NCI-H1930 (cell line): ENCODE data around the gene ZNF687.

Experiments
- DNase-seq, 2 experiments: peaks; one replicate each; lab custom pipeline; 2025; lab: John Stamatoyannopoulos, UW

The ZNF687 gene

GRCh38 chr1:151277249-151277648, 4.8 kb upstream of the ZNF687 start:
- no peak for DNase-seq

DNA sequence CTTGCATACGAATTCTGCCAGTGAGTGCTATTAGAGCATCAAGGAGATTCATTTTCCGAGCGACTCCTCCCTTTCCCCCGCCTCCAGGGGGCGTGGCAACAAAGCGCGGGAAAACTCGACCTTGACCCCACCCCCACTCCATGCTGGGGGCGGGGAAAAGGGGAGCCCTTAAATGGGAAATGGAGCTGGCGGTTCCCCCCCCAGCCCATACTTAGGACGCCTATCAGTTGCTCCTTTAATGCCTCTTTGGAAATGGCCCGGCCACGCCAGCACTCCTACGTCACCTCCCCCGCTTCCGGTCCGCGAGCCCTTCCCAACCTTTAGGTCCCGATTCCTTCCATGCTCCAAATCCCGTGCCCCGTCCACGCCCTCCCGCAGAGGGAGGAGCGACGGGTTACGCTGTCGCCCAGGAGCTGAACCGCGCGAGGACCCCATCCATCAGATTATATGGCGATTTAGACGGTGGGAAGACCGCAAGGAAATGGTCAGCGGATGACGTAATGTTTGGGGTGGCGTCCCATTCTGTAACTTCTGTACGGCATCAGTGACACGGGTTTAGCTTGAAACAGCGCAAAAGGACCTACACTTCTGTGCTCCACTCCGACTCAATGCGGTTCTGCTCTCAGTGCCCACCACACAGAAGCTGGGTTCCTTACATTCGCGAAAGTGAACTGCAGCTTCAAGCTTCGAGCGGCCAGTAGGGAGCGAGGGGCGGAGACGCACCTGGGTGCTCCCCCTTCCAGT, 702 bp upstream of the ZNF687 start:
- DNase-seq, result peak; percentile 94 to 98

DNA sequence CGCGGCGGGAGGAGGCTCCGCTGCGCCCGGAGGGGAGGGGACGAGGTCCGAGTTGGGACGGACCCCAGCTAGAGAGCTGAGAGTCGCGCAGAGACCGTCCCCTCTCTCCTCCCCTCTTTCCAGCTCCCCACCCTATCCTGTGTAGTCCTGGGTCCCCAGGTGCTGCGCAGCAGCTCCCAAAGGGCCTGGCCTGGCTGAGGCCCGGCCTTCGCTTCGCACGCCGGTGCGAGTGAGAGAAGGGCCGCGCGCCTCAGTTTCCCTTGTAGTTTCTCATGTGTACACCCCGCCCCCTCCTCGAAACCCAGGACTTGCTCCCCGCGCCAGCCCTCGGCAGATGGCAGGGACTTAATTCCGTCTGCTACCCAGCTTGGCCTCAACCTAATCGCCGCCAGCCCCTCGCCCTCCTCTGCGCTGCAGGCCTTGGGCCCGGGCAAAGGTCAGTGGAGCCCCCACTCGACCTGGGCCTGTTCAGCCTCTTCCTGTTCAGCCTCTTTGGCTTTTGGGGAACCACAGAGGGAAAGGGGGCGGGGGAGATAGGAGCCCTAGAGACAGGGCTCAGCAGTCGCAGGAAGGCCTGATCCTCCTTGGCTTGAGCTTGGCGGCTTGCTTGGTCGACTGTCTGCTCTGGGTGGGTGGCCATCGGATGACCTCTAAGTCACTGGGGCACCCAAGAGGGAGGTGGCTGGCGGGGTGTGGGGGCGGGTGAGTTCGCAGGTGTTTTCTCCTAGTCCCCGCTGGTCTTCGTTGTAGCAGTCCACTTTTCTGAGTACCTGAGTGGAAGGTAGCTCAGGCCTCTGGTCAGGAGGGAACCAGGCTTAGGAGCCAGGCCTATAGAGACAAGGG, 1.0 kb downstream of the ZNF687 start:
- no peak for DNase-seq

GRCh38 chr1:151284013-151284577, 2.0 kb downstream of the ZNF687 start:
- DNase-seq, result no peak

DNA sequence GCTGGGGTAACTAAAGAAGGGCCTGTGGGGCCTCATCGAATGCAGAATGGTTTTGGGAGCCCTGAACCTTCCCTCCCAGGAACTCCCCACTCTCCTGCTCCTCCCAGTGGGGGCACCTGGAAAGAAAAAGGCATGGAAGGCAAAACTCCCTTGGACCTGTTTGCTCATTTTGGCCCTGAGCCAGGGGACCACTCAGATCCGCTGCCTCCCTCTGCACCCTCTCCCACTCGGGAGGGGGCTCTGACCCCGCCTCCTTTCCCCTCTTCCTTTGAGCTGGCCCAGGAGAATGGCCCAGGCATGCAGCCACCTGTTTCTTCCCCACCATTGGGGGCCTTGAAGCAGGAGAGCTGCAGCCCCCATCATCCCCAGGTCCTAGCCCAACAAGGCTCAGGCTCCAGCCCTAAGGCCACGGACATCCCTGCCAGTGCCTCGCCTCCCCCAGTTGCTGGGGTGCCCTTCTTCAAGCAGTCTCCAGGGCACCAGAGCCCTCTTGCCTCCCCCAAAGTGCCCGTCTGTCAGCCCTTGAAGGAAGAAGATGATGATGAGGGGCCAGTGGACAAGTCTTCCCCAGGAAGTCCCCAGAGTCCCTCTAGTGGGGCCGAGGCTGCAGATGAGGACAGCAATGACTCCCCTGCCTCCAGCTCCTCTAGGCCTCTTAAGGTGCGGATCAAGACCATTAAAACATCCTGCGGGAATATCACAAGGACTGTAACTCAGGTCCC, 4.7 kb downstream of the ZNF687 start:
- DNase-seq, result no peak

DNA sequence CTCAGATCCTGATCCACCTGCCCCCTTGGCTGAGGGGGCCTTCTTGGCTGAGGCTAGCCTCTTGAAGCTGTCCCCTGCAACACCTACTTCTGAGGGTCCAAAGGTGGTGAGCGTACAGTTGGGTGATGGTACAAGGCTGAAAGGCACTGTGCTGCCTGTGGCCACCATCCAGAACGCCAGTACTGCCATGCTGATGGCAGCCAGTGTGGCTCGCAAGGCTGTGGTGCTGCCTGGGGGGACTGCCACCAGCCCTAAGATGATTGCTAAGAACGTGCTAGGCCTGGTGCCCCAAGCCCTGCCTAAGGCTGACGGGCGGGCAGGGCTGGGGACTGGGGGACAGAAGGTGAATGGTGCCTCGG, 5.2 kb downstream of the ZNF687 start:
- no peak for DNase-seq

DNA sequence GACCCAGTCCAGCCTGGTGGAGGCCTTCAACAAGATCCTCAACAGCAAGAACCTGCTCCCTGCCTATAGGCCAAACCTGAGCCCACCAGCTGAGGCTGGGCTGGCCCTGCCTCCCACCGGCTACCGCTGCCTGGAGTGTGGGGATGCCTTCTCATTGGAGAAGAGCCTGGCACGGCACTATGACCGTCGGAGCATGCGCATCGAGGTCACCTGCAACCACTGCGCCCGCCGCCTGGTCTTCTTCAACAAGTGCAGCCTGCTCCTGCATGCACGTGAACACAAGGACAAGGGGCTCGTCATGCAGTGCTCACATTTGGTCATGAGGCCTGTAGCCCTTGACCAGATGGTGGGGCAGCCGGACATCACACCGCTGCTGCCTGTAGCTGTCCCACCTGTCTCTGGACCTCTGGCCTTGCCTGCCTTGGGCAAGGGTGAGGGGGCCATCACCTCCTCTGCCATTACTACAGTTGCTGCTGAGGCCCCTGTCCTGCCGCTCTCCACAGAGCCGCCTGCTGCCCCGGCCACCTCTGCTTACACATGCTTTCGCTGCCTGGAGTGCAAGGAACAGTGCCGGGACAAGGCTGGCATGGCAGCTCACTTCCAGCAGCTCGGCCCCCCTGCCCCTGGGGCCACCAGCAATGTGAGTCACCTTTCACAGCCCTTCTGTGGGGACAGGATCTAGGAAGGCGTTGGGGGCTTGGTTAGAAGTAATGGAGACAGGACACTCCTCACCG, 5.8 kb downstream of the ZNF687 start:
- DNase-seq, result no peak

DNA sequence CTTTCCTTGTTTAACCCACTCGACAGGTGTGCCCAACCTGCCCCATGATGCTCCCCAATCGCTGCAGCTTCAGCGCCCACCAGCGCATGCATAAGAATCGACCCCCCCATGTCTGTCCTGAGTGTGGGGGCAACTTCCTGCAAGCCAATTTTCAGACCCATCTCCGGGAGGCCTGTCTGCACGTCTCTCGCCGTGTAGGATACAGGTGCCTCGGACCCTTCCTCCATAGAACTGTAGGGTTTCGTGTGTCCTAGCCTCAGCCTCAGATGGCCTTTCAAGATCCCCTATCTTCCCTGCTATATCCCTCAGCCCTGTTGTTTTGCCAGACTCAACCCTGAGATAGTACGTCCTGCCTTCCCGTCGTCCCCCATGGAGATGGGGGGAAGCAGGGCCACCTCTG, 6.4 kb downstream of the ZNF687 start:
- no peak for DNase-seq

- DNase-seq, result no peak
Measured at GRCh38 chr1:151289080-151289935, 7.2 kb downstream of the ZNF687 start.

- no peak for DNase-seq
Measured at GRCh38 chr1:151289991-151290708, 8.1 kb downstream of the ZNF687 start.

GRCh38 chr1:151290709-151291303, 8.7 kb downstream of the ZNF687 start:
- no peak for DNase-seq

DNA sequence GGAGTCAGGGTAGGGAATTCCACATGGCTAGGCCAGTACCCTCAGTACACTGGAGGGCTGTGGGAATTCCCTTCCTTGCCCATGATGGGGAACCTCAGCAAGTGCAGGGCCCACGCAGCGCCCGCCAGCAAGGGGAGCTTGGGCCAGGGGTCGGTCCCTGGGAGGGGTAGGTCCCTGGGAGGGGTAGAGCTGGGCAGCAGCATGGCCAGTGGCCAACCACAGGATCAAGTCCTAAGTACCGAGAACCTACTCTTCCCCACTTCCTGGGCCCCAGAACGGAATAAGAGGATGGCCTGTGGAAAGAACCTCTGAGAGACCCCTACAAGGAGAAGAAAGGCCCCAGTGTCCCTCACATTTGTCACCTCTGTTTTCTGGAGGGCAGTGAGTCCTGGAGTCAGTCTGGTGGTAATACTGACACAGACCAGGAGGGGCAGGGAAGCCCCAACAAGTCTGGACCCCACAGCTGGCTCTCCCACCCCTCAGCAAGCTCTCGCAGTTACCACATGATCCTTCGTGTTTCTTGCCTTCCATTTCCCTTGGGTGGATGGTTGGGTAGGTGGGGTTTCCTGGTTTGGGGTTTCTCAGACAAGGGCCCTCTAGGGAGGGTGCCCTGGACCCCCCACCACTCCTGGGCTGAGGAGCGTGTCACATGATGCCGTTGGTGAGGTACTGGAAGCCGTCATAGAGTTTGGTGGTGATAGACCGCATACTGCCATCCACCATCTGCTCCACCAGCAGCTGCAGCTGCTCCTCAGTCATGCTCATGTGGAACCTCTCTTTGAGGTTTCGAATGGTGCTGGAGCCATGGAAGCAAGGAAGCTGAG, 10.3 kb downstream of the ZNF687 start:
- no peak for DNase-seq

DNA sequence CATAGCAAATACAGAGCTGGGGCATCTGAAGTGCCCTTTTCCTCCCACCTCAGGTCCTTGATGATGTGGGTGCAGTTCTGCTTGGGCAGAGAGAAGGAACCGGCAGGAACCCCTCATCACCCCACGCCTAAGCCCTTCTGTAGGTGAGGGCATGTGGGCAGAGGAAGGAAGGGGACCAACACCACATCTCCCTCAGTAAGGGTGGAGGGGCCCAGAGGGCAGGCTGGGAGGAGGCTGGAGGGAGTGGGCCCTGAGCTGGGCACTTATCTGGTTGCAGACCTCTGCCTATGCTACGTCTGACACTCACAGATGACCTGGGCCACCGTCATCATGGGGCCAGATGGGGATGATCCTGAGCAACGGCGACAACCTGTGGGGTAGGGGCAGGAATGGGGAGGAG, 11.0 kb downstream of the ZNF687 start:
- no peak for DNase-seq

- no peak for DNase-seq
Measured at GRCh38 chr1:151294742-151295462, 12.8 kb downstream of the ZNF687 start.

- DNase-seq, result no peak
Measured at GRCh38 chr1:151309811-151310323, 27.8 kb downstream of the ZNF687 start.

DNA sequence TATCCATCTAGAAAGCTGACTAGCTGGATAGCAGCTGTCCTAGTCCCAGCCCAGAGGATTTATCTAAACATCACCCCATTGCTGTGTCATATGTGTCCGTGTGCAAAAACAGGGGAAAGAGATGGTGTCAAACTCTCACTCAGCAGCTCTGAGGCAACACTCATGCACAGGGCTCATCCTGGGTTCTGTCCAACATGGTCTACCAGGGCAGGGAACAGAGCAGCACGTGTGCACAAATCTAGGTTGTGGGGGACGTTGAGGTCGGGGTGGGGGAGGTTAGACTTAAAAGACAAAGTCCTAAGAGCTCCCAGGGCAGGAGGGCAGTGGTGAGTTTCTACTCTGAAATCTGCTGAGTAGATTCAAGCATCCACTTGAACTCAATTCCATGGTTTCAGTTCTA, 28.9 kb downstream of the ZNF687 start:
- no peak for DNase-seq

DNA sequence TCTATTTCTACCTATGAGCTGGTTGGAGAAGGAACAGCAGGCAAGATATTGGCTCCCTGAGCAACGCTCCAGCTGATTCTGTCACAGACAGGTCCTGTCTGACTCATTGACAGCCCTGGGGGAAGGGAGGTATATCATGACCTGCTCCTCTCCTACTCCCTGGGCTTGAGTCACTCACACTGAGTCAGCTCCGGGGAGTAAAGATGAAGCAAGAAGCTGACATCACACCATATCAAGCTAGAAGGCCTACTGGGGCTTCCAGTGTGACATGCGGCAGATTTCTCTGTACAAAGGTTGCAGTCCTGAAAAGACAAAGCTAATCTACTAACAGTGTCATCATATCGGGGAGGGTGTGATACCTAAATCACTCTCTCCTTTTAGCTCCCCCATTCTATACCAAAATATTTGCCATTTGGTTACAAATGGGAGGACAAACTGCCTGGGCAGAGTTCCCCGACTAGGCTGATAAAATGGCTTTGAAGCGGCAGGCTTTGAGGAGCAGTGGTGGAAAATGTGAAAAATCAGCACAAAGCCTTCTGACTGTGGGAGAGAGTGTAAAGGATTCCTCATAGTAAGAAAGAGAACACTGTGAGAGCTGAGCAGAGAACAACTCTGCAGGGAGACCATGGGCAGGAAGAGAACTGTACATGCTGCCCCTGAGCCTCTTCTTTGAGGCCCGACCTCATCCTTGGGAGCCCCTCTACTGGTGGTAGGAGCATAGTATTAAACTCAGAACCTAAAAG, 29.7 kb downstream of the ZNF687 start:
- no peak for DNase-seq
